ENCODE data around the gene SH3YL1. TPM values are rescaled to one million over a fixed set of nuclear protein-coding genes. Genes with fewer than 3 reads are reported as not detected.

Gene SH3YL1
- total RNA-seq, 1 donor = 52.5 TPM

GRCh38 chr2:254241-254640, 9.6 kb downstream of the SH3YL1 start:
- Histone ChIP-seq H3K27me3 (ENCODE audit: insufficient read depth, low read length) (no peaks in the 10 kb centered on the region), H3K4me3 (ENCODE audit: low read length) (no peak overlapping the region), H3K4me1 (ENCODE audit: insufficient read depth, low read length) (no peaks in the 10 kb centered on the region), H3K9me3 (ENCODE audit: low read depth, low read length) (no peaks in the 10 kb centered on the region)

GRCh38 chr2:253202-253638, 10.6 kb downstream of the SH3YL1 start:
- Histone ChIP-seq H3K9me3 (ENCODE audit: low read depth, low read length) (no peaks in the 10 kb centered on the region), H3K4me3 (ENCODE audit: low read length) (no peak overlapping the region), H3K4me1 (ENCODE audit: insufficient read depth, low read length) (no peaks in the 10 kb centered on the region), H3K27me3 (ENCODE audit: insufficient read depth, low read length) (no peaks in the 10 kb centered on the region)

GRCh38 chr2:252001-252602, 11.7 kb downstream of the SH3YL1 start:
- no peaks in the 10 kb centered on the region for H3K9me3 ChIP-seq (ENCODE audit: low read depth, low read length)
- no peak overlapping the region for H3K4me3 ChIP-seq (ENCODE audit: low read length)
- H3K27me3 ChIP-seq (ENCODE audit: insufficient read depth, low read length) = no peaks in the 10 kb centered on the region
- H3K4me1 ChIP-seq (ENCODE audit: insufficient read depth, low read length) = no peaks in the 10 kb centered on the region

GRCh38 chr2:249538-250042, 14.2 kb downstream of the SH3YL1 start:
- H3K9me3 ChIP-seq (ENCODE audit: low read depth, low read length) = no peaks in the 10 kb centered on the region
- H3K4me3 ChIP-seq (ENCODE audit: low read length) = no peak overlapping the region
- H3K4me1 ChIP-seq (ENCODE audit: insufficient read depth, low read length) = no peaks in the 10 kb centered on the region
- no peaks in the 10 kb centered on the region for H3K27me3 ChIP-seq (ENCODE audit: insufficient read depth, low read length)

- H3K27me3 ChIP-seq (ENCODE audit: insufficient read depth, low read length) = no peaks in the 10 kb centered on the region
- H3K9me3 ChIP-seq (ENCODE audit: low read depth, low read length) = no peaks in the 10 kb centered on the region
- no peaks in the 10 kb centered on the region for H3K4me1 ChIP-seq (ENCODE audit: insufficient read depth, low read length)
- no peak overlapping the region for H3K4me3 ChIP-seq (ENCODE audit: low read length)
These were observed 15.1 kb downstream of the SH3YL1 start for GRCh38 chr2:248724-249123.

- Histone ChIP-seq H3K4me3 (ENCODE audit: low read length) (no peak overlapping the region), H3K4me1 (ENCODE audit: insufficient read depth, low read length) (no peaks in the 10 kb centered on the region), H3K9me3 (ENCODE audit: low read depth, low read length) (peaks cover 10% of the 10 kb centered on the region), H3K27me3 (ENCODE audit: insufficient read depth, low read length) (no peaks in the 10 kb centered on the region)
These were observed 17.2 kb downstream of the SH3YL1 start for GRCh38 chr2:246489-247144.

GRCh38 chr2:244547-244946, 19.3 kb downstream of the SH3YL1 start:
- Histone ChIP-seq H3K9me3 (ENCODE audit: low read depth, low read length) (peaks cover 10% of the 10 kb centered on the region), H3K4me3 (ENCODE audit: low read length) (no peak overlapping the region), H3K27me3 (ENCODE audit: insufficient read depth, low read length) (no peaks in the 10 kb centered on the region), H3K4me1 (ENCODE audit: insufficient read depth, low read length) (no peaks in the 10 kb centered on the region)

- no peak overlapping the region for H3K4me3 ChIP-seq (ENCODE audit: low read length)
- no peaks in the 10 kb centered on the region for H3K27me3 ChIP-seq (ENCODE audit: insufficient read depth, low read length)
- H3K4me1 ChIP-seq (ENCODE audit: insufficient read depth, low read length) = no peaks in the 10 kb centered on the region
- H3K9me3 ChIP-seq (ENCODE audit: low read depth, low read length) = peaks cover 10% of the 10 kb centered on the region
These were observed 25.0 kb downstream of the SH3YL1 start for GRCh38 chr2:238869-239268.

- Histone ChIP-seq H3K9me3 (ENCODE audit: low read depth, low read length) (peaks cover 10% of the 10 kb centered on the region), H3K27me3 (ENCODE audit: insufficient read depth, low read length) (no peaks in the 10 kb centered on the region), H3K4me3 (ENCODE audit: low read length) (no peak overlapping the region), H3K4me1 (ENCODE audit: insufficient read depth, low read length) (no peaks in the 10 kb centered on the region)
These were observed 25.4 kb downstream of the SH3YL1 start for GRCh38 chr2:238431-238830.

GRCh38 chr2:237878-238277, 26.0 kb downstream of the SH3YL1 start:
- H3K9me3 ChIP-seq (ENCODE audit: low read depth, low read length) = peaks cover 8% of the 10 kb centered on the region
- H3K27me3 ChIP-seq (ENCODE audit: insufficient read depth, low read length) = no peaks in the 10 kb centered on the region
- H3K4me1 ChIP-seq (ENCODE audit: insufficient read depth, low read length) = no peaks in the 10 kb centered on the region

GRCh38 chr2:236993-237539, 26.8 kb downstream of the SH3YL1 start:
- Histone ChIP-seq H3K9me3 (ENCODE audit: low read depth, low read length) (no peaks in the 10 kb centered on the region), H3K4me1 (ENCODE audit: insufficient read depth, low read length) (no peaks in the 10 kb centered on the region), H3K27me3 (ENCODE audit: insufficient read depth, low read length) (no peaks in the 10 kb centered on the region), H3K4me3 (ENCODE audit: low read length) (no peak overlapping the region)

More at GRCh38 chr2:237878-238277, 26.0 kb downstream of the SH3YL1 start:
- H3K4me3 ChIP-seq (ENCODE audit: low read length) = no peak overlapping the region

GRCh38 chr2:234421-234820, 29.4 kb downstream of the SH3YL1 start:
- no peak overlapping the region for H3K4me3 ChIP-seq (ENCODE audit: low read length)
- H3K4me1 ChIP-seq (ENCODE audit: insufficient read depth, low read length) = no peaks in the 10 kb centered on the region
- H3K9me3 ChIP-seq (ENCODE audit: low read depth, low read length) = no peaks in the 10 kb centered on the region
- no peaks in the 10 kb centered on the region for H3K27me3 ChIP-seq (ENCODE audit: insufficient read depth, low read length)

- H3K4me3 ChIP-seq (ENCODE audit: low read length) = no peak overlapping the region
These were observed 30.8 kb downstream of the SH3YL1 start for GRCh38 chr2:233030-233429.

GRCh38 chr2:231521-232185, 32.2 kb downstream of the SH3YL1 start:
- H3K4me3 ChIP-seq (ENCODE audit: low read length) = no peak overlapping the region
- no peaks in the 10 kb centered on the region for H3K4me1 ChIP-seq (ENCODE audit: insufficient read depth, low read length)
- no peaks in the 10 kb centered on the region for H3K27me3 ChIP-seq (ENCODE audit: insufficient read depth, low read length)
- no peaks in the 10 kb centered on the region for H3K9me3 ChIP-seq (ENCODE audit: low read depth, low read length)

More at GRCh38 chr2:233030-233429, 30.8 kb downstream of the SH3YL1 start:
- Histone ChIP-seq H3K4me1 (ENCODE audit: insufficient read depth, low read length) (no peaks in the 10 kb centered on the region), H3K9me3 (ENCODE audit: low read depth, low read length) (no peaks in the 10 kb centered on the region), H3K27me3 (ENCODE audit: insufficient read depth, low read length) (no peaks in the 10 kb centered on the region)

Data from mononuclear cell (primary cell).